Measurements from ENCODE around the gene P2RY6. TPM values are rescaled to one million over a fixed set of nuclear protein-coding genes. Genes with fewer than 3 reads are reported as not detected.

The P2RY6 gene
- total RNA-seq, 1 donor, result 1.2 TPM

- peak; percentile 27 for DNase-seq (ENCODE audit: low read depth)
- no peak for TF ChIP-seq CTCF (IDR thresholded peaks at IDR 0.05; ENCODE audit: insufficient read depth, low read length)
- H3K4me3 ChIP-seq (ENCODE audit: low read depth, low read length), result no peak overlapping the region
These were observed 34.5 kb upstream of the P2RY6 start for GRCh38 chr11:73237471-73238290.

GRCh38 chr11:73239111-73239521, 33.0 kb upstream of the P2RY6 start:
- no peak for DNase-seq (ENCODE audit: low read depth)
- no peak for TF ChIP-seq CTCF (IDR thresholded peaks at IDR 0.05; ENCODE audit: insufficient read depth, low read length)
- no peak overlapping the region for H3K4me3 ChIP-seq (ENCODE audit: low read depth, low read length)

GRCh38 chr11:73239571-73240189, 32.5 kb upstream of the P2RY6 start:
- no peak overlapping the region for H3K4me3 ChIP-seq (ENCODE audit: low read depth, low read length)
- TF ChIP-seq CTCF (IDR thresholded peaks at IDR 0.05; ENCODE audit: insufficient read depth, low read length), result no peak
- DNase-seq (ENCODE audit: low read depth), result no peak

GRCh38 chr11:73240190-73240781, 31.9 kb upstream of the P2RY6 start:
- DNase-seq (ENCODE audit: low read depth), result peak; percentile 92
- H3K4me3 ChIP-seq (ENCODE audit: low read depth, low read length), result no peak overlapping the region
- TF ChIP-seq CTCF (IDR thresholded peaks at IDR 0.05; ENCODE audit: insufficient read depth, low read length), result peak; percentile 13

GRCh38 chr11:73241300-73241699, 30.8 kb upstream of the P2RY6 start:
- DNase-seq (ENCODE audit: low read depth), result no peak
- no peak for TF ChIP-seq CTCF (IDR thresholded peaks at IDR 0.05; ENCODE audit: insufficient read depth, low read length)
- no peak overlapping the region for H3K4me3 ChIP-seq (ENCODE audit: low read depth, low read length)

GRCh38 chr11:73242251-73243092, 29.7 kb upstream of the P2RY6 start:
- TF ChIP-seq CTCF (IDR thresholded peaks at IDR 0.05; ENCODE audit: insufficient read depth, low read length), result peak; percentile 98
- H3K4me3 ChIP-seq (ENCODE audit: low read depth, low read length), result no peak overlapping the region
- peak; percentile 79 for DNase-seq (ENCODE audit: low read depth)

Measured in fibroblast of the aortic adventitia (primary cell).